GM21576 (cell line): ENCODE measurements around the gene B3GNT4.
"Not testable (repeated sequence)": the region's sequence is repeated elsewhere in the genome, so short reads cannot be mapped to it uniquely, and the experiment has no call there.

ENCODE experiments used
- ATAC-seq: cut with Tn5 transposase; IDR thresholded peaks from one replicate; pipeline ENCODE4 v1.9.1; 2021; ENCODE audit warnings: mild to moderate bottlenecking, moderate library complexity; ENCODE audit not compliant: unreplicated experiment

B3GNT4 gene

DNA sequence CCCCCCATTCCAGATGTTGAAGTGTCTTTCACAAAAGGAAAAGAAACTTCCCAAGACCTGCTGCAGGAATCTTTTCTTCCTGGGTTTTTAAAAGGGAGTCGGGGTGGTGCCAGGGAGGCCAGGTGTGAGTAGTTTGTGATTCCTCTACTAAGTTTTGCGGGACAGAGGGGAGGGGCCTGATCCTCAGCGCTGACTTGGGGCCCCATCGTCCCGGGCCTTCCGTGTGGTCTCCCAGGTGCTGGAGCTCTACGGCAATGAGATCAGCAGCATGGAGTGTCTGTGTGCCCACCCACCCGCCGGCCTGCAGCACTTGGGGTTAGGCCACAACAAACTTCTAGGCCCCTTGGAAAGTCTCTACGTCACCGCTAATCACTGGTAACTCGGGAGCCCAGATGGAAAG, 16.0 kb upstream of the B3GNT4 start:
- no peak for ATAC-seq

DNA sequence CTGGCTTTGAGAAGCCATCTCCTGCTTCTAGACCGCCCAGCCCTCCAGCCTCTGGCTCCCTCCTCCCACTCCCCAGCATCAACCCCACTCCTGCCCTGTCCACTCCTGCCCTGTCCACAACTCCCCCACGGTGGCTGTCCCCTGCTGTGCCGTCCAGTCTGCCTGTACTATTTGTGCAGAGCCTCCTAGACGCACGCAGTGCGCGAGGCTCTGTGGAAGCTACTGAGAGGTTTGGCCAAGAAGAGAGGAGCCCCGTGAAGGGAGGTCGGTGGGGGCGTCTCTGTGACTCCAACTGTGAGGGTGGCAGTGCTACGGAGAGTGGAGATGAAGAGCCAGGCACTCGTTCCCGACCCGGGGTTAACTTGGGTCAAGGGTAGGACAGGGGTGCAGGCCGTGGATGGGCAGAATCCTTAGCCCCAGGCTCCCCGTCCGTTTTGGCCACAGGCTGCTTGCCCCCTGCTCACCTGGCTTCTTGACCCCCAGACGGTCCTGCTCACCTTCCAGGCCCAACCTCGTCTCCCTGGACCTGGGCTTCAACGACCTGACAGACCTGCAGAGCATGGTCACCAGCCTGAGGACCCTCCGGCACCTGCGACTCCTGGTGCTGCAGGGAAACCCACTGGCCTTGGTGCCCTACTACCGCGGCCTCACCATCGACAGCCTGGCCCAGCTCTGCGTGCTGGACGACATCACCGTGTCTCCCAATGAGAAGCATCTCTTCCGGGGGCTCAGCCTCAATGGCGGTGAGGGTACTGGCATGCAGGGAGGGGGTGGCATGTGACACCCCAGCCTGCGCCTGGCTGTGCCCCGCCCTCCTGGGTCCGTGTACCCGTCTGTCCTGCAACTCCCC, 13.7 kb upstream of the B3GNT4 start:
- no peak for ATAC-seq

DNA sequence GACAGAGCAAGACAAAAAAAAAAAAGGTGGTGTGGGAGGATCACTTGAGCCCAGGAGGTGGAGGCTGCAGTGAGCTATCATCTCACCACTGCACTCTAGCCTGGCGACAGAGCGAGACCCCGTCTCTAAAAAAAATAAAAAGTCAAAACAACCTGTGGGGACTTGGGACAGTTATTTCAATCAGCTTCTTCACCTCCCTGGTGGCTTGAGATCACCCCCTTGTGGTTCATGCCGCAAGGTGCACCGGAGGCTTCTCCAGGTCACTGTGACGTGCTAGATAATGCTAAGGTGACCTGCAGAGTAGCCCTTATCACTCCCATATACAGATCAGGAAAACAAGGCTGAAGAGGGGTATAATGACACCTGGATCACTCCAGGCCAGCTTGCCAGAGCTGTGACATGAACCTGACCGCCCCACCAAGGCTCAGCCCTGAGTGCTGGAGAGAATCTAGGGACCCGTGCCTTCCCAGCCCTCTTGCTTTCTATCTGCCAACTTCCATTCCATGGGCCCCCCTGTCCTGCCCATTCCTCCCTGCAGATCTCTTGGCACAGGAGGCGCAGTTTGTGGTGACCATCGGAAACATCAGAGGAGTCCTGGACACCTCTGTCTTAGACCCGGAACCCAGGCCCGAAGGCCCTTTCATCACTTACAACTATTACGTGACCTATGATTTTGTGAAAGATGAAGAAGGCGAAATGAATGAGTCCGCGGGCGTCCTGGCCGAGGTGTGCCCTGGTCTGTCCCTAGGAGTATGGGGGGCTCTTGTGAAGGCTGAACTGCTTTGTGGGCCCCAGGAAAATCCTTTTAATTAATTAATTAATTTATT, 12.5 kb upstream of the B3GNT4 start:
- ATAC-seq: no peak

DNA sequence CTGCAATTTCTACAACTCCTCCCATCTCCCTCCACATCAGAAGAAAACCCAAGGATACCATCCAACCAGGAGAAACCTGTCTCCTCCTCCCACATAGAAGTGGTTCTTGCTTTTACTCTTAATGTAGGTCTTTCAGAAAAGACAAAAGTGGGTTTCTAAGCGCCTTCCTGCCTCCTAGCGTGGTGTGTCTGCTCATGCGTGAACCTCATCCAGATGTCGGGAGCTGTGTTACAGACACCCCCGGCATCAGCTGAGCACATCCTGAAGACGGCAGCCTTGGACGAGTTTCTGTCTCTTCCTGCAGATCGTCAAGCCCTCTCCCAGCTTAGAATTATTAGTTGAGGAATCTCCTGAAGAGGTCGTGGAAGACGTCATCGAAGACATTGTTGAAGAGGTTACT, 11.1 kb upstream of the B3GNT4 start:
- no peak for ATAC-seq

DNA sequence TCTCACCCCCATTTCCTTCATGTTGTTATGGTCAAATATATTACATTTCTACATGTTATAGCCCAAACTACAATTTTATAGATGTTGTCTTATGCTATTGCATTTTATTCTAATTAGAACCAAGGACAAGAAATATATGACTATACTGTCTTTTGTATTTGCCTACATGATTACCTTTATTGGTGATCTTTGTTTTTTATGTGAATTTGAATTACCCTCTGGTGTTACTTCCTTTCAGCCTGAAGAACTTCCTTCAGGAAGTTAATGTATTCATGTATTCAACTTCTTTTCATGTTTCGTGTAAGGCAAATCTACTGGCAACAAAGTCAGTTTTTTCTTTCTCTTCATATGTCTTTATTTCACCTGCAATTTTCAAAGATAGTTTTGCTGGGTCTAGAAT, 8.7 kb upstream of the B3GNT4 start:
- ATAC-seq: no peak

DNA sequence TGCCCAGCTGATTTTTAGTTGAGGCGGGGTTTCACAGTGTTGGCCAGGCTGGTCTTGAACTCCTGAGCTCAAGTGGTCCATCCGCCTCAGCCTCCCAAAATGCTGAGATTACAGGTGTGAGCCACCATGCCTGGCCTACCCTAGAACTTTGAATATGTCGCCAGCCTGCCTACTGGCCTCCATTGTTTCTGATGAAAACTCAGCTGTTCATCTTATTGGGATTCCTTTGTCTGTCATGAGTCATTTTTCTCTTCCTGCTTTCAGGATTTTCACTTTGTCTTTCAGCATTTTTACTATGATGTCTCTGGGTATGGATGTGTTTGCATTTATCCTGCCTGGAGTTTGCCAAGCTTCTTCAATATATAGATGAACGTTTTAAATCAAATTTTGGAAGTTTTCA, 8.1 kb upstream of the B3GNT4 start:
- no peak for ATAC-seq

DNA sequence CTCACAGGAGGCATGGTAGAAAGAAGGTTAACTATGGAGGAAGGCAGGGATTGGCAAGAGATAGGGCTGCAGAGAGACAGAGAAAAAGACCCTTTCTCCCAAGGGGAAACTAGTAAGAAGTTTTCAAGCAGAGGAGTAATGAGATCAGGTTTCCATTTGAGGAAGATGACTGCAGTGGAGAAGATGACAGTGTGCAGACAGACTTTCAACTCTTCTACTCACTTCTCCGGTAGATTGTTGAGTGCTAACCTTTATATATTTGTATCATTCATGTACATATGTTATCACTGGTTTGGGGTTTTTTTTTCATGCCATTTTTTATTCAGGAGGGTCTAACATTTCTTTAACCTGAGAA, 5.9 kb upstream of the B3GNT4 start:
- ATAC-seq: no peak

DNA sequence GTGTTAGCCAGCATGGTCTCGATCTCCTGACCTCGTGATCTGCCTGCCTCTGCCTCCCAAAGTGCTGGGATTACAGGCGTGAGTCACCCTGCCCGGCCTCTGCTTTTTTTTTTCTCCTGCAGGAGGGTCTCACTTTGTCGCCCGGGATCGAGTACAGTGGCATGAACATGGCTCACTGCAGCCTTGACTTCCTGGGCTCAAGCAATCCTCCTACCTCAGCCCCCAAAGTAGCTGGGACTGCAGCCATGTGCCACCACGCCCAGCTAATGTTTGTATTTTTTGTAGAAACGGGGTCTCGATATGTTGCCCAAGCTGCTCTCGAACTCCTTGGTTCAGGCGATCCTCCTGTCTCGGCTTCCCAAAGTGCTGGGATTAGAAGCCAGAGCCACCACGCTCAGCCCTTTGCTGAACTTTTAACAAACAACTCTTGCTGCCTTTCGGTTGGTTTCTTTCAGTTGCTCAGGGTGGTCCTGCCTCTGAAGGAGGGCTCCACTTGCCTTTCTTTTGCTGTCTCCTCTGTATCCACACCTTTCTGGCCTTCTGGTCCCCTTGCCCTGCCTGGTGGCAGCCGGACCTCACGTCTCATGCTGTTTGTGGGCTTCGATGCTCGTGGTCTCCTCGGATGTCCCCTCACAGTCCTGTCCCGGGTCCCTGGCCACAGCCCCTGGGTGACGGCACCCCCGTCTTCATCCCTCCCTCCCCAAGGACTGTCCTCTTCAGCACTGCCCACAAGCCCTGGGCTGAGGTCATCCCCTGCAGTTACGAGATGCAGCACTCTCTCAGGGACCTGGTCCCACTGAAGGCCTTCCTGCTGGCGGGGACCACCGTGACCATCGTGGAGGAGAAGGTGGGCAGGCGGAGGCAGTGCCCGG, 3.8 kb upstream of the B3GNT4 start:
- no peak for ATAC-seq

DNA sequence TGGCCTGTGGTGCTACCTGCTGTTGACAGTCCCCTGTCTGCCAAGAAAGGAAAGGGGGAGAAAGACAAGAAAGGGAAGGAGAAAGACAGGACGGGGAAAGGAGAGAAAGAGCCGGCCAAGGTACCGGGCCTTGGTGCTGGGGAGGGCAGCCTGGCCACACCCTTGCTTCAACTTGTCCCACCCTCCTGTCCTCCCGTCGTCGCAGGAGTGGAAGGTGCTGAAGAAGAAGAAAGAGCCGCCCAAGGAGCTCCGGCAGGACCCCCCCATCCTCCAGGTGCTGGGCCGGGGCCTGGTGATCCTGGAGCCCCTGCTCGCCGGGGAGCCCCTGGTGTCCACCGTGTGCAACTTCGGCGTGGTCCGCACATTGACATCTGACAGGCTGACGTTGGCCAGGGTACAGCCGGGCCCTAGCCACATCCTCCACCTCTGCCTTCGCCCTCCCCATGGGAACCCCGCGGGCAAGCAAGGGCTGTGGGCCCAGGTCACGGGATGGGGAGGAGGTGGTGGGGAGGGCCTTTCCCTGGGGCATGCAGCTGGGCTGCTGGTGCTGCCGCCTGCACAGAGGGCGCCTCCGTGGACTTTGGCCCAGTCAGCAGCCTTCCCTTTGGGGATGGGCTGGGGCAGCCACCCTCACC, 2.9 kb upstream of the B3GNT4 start:
- no peak for ATAC-seq

DNA sequence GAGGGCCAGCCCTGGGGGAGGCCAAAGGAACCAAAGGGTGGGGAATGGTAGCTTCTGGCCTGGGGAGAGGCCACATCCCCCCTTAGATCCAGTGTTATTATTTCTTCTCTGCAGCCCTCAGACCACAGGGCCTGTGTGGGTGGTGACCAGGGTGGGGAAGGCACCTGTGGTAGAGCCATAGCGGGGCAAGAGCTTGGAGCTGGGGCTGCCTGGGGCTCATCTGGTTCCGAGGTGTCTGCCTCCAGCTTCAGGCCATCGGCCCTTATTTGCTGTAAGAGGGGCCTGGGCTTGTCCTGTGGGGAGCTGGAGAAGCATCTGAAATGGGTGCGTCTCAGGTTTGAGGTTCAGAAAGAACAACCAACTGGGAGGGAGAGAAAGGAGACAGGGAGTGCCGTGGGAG, 2.1 kb upstream of the B3GNT4 start:
- no peak for ATAC-seq

DNA sequence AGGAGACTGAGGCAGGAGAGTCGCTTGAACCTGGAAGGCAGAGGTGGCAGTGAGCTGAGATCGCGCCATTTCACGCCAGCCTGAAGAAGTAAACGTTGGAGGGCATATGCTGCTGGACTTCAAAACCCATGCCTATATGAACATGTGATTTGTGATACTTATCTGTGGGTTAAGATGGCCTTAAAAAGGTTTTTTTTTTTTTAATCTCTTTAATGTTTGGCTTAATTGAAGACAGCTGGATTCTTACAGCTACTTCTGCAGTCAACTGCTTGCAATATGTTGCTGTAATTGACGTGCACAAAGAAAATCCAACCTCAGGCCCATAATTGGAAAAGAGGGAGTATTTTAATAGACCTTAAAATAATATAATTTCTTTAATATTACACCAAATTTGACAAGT, 1.5 kb upstream of the B3GNT4 start:
- ATAC-seq: no peak

DNA sequence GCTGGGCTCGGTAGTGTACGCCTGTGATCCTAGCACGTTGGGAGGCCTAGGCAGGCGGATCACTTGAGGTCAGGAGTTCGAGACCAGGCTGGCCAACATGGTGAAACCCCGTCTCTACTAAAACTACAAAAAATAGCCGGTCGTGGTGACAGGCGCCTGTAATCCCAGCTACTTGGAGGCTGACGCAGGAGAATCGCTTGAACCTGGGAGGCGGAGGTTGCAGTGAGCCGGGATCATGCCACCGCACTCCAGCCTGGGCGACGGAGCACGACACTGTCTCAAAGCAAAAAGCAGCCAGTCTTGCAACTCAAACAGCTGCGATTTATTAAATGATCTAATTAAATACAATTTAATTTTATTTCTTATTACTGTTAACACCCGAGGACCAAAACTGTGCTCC, 698 bp upstream of the B3GNT4 start:
- ATAC-seq: not testable (repeated sequence)

DNA sequence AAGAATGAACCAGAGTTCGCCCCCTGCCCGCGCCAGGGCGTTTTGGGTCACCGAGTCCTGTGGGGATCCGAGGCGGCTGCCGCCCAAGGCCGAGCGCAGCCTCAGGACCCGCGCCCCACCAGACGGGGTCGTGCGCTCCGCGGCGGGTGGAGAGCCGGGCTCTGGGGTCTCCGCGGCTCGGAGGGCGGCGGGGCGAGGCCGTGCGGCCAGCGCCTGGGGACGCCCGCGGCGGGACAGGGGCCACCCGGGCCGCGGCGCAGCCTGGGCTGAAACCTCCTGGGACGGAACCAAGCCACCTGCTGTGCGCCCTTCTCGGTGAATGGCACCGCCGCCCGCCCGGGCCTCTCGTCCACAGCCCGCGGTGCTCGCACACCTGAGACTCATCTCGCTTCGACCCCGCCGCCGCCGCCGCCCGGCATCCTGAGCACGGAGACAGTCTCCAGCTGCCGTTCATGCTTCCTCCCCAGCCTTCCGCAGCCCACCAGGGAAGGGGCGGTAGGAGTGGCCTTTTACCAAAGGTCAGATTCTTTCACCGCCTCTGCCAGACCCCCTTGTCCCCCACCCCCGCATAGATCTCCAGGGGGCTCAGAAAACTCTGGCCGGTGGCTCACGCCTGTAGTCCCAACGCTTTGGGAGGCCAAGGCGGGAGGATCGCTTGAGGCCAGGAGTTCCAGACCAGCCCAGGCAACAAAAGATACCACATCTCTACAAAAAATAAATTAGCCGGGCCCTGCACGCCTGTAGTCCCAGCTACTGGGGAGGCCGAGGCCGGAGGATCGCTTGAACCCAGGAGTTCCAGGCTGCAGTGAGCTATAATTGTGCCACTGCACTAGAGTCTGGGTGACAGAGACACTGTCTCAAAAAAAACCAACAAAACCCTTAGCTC, 901 bp downstream of the B3GNT4 start:
- ATAC-seq: no peak

DNA sequence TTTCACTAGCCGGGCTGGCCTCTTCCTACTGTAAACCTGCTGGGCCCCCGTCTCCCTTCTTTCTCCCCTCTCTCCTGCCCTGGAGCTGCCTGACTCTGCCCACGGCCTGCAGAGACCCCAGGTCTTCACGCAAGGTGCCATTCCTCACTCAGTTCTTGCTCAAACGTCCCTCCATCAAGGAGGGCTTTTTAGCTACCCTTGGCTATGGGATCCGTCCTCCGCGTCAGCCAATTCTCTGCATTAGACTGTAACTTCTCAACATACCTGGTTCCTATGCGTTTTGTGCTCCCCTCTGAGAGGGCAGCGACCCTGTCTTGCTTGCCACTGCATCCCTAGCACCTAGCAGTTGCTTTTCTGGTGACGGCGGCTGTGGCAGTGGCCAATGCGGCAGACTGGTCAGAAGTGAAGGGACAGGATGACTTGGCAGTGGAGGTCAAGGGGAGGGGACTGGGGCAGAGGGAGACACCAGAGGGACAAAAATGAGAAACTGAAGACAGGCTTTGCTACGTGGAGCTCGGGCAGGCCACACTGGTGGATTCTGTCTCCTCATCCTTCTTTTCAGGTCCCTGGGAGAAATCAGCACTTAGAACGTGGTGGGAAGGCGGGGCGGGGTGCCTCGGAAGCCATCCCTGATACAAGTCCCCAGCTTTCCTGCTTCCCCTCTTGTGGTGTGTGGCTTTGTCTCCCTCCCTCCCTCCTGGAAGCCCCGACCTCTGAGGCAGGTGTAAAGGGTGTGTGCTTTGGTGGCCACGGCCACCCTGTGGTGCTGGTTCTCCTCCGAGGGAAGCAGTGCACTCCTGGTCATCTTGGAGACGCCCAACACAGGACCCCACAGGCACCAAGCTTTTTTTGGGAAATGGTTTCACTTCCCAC, 1.8 kb downstream of the B3GNT4 start:
- no peak for ATAC-seq

DNA sequence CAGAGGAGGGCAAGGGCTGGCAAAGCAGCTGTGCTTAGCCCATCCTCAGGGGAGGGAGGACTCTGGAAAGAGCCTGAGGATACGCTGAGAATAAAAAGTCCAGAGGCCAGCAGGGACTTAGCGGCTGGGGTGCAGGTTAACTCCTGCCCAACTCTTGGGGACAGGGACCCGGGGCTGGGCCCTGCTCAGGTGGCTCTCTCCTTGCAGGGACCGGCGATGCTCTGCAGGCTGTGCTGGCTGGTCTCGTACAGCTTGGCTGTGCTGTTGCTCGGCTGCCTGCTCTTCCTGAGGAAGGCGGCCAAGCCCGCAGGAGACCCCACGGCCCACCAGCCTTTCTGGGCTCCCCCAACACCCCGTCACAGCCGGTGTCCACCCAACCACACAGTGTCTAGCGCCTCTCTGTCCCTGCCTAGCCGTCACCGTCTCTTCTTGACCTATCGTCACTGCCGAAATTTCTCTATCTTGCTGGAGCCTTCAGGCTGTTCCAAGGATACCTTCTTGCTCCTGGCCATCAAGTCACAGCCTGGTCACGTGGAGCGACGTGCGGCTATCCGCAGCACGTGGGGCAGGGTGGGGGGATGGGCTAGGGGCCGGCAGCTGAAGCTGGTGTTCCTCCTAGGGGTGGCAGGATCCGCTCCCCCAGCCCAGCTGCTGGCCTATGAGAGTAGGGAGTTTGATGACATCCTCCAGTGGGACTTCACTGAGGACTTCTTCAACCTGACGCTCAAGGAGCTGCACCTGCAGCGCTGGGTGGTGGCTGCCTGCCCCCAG, 2.8 kb downstream of the B3GNT4 start:
- ATAC-seq: no peak

DNA sequence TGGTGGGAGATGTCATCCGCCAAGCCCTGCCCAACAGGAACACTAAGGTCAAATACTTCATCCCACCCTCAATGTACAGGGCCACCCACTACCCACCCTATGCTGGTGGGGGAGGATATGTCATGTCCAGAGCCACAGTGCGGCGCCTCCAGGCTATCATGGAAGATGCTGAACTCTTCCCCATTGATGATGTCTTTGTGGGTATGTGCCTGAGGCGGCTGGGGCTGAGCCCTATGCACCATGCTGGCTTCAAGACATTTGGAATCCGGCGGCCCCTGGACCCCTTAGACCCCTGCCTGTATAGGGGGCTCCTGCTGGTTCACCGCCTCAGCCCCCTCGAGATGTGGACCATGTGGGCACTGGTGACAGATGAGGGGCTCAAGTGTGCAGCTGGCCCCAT, 3.5 kb downstream of the B3GNT4 start:
- no peak for ATAC-seq

DNA sequence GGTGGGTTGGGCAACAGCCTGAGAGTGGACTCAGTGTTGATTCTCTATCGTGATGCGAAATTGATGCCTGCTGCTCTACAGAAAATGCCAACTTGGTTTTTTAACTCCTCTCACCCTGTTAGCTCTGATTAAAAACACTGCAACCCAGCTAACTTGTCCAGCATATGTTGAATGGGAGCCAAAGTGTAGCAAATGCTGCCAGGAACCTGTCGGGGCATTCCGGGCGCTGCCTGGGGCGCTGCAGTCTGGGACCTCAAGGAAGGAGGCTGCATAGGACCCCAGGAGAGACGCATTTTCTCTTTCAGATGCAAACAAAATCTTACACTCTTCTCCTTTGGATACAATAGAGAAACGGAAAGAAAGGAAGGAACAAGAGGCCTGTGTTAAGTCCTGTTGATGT, 3.9 kb downstream of the B3GNT4 start:
- no peak for ATAC-seq
